ENCODE data around the gene ZNF513.
A peak's percentile ranks its signal among the peaks of the same experiment; 100 is the strongest.

Gene ZNF513

DNA sequence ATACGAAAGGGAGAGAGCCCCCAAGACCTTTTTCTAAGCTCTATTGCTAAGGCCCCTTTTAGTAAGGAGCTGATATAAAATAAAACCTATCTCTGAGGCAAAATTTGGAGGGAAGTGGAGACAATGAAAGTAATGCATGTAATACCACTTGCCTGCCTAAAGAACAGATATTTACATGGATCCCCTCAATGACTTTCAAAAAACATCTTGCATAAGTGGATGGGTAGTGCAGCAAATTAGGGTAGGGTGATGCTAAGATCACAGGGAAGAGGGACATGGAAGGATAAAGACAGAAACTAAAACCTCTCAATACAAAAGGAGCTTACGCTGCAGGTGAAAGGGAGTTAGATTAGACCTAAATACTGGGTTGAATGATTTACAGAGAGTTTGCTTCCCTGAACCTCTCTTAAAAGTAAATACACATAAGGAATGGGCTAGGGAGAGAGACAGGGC is 1.1 kb downstream of the ZNF513 start:
- TF ChIP-seq, protein P1, sequence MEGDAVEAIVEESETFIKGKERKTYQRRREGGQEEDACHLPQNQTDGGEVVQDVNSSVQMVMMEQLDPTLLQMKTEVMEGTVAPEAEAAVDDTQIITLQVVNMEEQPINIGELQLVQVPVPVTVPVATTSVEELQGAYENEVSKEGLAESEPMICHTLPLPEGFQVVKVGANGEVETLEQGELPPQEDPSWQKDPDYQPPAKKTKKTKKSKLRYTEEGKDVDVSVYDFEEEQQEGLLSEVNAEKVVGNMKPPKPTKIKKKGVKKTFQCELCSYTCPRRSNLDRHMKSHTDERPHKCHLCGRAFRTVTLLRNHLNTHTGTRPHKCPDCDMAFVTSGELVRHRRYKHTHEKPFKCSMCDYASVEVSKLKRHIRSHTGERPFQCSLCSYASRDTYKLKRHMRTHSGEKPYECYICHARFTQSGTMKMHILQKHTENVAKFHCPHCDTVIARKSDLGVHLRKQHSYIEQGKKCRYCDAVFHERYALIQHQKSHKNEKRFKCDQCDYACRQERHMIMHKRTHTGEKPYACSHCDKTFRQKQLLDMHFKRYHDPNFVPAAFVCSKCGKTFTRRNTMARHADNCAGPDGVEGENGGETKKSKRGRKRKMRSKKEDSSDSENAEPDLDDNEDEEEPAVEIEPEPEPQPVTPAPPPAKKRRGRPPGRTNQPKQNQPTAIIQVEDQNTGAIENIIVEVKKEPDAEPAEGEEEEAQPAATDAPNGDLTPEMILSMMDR (conservative IDR thresholded peaks at IDR 0.05) = no peak
- H3K27ac ChIP-seq = peak overlapping the region; percentile 86

DNA sequence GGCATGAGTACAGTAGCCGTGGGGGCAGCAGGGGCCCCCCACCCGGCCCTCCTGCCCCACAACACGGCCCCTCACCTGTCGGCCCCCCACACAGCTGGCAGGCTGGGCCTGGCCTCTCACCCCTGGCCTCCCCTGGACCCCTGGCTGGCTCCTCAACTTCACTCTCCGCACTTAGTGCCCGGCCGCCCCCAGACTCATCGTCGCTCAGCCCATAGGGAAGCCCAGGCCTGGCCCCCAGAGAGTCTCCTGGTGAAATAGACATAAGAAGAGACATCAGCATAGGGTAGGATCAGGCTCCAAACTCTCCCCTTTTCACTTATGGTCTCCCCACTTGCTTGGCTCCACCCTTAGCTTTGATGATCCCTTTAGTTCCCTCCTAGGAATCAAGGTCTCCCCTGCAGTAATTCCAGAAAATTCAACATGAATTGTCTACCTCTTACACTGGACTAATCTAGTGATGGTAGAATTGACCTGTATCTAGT is 1.7 kb downstream of the ZNF513 start:
- H3K27ac ChIP-seq = peak overlapping the region; percentile 86
- TF ChIP-seq, protein P1 (conservative IDR thresholded peaks at IDR 0.05) = no peak

DNA sequence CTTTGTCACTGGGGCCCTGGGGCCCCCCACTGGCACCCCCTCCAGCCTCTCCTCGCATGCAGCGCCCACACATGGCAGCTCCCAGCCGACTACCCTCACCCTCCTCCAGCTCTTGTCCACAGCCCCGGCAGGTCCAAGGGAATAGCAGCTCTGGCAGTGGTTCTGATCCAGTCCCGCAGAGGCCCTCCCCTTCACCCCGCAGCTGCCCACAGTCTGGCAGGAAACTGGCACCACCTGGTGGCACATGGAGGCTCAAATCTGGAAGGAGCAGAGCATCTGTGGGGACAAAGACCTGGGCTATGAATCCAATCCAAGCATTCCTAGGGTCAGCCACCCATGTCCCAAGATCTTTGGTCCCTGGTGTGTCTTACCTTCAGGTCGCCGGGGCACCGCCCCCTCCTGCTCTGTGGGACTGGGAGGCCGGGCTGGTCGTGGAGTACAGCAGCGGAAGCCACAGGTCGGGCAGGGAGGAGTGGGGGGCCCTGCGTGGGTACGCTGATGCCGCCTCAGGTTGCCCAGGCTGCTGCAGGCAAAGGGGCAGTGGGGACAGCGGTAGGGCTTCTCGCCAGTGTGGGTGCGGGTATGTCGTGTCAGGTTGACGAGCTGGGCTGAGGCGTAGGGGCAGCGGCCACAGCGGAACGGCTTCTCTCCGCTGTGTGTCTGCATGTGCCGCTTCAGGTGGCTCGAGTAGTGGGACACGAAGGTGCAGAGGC is 2.3 kb downstream of the ZNF513 start:
- TF ChIP-seq, protein P1 (conservative IDR thresholded peaks at IDR 0.05) = peak; percentile 41
- peak overlapping the region; percentile 86 for H3K27ac ChIP-seq

DNA sequence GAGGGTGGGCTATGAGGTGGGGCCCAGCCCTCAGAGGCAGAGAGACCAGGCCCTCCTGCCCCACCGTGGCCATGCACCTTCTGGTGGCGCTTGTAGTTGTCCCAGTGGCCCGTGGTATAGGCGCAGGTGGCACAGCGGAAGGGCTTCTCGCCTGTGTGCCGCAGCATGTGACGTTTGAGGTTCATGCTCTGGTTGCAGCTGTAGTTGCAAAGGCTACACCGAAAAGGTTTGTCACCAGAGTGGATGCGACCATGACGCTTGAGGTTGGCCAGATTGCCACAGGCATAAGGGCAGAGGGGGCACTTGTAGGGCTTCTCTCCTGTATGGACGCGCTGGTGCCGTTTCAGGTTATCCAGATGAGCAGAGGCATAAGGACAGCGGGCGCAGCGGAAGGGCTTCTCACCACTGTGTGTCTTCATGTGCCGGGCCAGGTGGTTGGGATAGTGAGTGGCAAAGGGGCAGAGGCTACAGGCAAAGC is 2.9 kb downstream of the ZNF513 start:
- TF ChIP-seq, protein P1 (conservative IDR thresholded peaks at IDR 0.05) = no peak
- peak overlapping the region; percentile 86 for H3K27ac ChIP-seq

DNA sequence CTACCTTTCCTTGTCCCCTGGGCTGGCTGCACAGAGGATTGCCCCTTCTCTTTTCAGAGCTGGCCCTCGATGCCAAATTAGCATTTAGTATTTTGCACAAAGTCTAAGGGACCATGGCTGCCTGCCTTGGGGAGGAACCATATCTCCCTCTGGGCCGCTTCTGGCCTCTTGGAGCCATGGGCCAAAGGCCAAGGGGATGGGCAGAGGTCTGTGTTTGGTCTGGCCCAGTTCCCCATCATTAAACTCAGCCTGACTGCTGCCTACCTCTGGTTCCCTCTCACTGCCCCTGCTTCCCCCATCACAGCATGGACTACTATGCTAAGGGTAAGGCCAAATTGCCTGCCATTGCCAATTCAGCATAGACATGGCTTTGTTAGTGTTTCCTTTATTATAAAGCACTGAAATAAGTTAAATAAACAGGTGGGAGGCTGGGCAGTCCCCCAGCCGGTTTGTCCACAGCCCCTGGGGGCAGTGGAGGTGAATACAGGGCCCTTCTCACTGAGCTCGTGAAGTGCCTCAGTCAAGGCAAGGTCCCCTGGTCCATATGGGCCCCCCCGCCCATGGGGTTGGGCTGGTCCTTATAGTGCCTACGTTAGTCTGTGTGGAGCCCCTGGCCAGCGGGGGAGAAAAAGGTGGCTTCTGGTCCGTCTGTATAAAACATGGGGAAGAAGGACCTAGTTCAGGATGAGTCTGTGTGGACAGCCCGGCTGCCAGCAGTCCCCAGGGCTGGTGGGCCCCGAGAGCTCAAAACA is 3.5 kb downstream of the ZNF513 start:
- peak overlapping the region; percentile 86 for H3K27ac ChIP-seq
- TF ChIP-seq, protein P1 (conservative IDR thresholded peaks at IDR 0.05) = no peak

DNA sequence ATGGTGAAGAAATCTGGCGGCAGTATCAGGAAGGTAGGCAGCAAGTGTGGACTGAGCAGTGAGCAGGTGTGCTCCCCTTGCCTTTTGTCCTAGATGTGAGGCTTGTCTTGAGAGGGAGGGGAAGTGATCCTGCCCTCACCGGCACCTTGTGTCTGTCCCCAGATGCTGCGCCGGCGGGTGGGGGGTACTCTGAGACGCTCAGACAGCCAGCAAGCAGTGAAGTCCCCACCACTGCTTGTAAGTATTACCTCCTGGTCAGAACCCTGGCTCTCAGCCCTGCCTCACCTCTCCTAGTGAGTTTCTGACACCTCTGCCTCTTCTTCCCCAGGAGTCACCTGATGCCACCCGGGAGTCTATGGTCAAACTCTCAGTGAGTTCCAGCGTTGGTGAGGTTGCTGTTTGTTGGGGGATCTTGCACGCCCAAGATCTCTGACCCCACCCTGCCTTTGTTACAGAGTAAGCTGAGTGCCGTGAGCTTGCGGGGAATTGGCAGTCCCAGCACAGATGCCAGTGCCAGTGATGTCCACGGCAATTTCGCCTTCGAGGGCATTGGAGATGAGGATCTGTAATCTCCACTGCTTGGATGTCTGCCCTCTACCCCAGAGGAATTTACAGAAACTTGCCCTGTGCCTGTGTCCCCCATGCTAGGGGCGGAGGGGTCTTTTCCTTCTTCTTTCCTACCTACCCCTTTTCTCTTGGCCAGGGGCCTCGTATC is 4.2 kb downstream of the ZNF513 start:
- TF ChIP-seq, protein P1 (conservative IDR thresholded peaks at IDR 0.05) = no peak
- H3K27ac ChIP-seq = peak overlapping the region; percentile 86
